LNCAP (cell line): ENCODE results near the gene NAP1L5.

Experiments used
- CTCF ChIP-seq: fragments of 450-650 bp; IDR thresholded peaks from 2 replicates; pipeline ENCODE4 v1.5.1; 2017; ENCODE audit warnings: mild to moderate bottlenecking

NAP1L5 gene

GRCh38 chr4:88731381-88731780, 33.8 kb upstream of the NAP1L5 start:
- no peak for TF ChIP-seq CTCF

- TF ChIP-seq CTCF: no peak
These were observed 33.2 kb upstream of the NAP1L5 start for GRCh38 chr4:88730811-88731210.

DNA sequence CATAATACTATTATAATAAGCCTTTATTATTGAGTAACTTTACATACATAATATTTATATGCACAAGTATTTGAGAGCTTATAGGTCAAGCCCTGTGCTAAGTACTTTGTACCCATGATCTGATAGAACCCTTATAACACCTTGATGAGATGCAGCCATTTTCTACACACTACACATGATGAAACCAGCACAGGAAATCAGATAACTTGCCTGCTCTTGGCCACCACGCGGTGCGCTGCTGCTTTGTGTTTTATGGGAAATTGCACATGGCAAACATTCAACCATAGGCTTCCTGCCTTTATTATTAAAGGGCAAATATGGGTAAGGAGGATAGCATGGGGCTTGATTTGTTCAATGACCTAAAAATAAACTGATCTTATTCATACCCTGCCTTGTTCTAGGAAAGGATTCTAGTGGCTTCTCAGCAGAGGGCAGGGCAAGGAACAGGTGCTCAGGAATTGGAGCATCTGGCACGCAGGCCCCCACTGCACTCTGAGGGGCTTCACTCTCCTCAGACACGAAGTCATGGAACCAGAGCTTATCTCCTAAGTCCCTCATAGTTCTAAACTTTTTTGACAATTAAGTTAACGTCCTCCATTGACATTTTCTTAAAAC, 31.6 kb upstream of the NAP1L5 start:
- no peak for TF ChIP-seq CTCF

GRCh38 chr4:88728146-88728545, 30.5 kb upstream of the NAP1L5 start:
- no peak for TF ChIP-seq CTCF

GRCh38 chr4:88725986-88726385, 28.4 kb upstream of the NAP1L5 start:
- TF ChIP-seq CTCF: no peak

- TF ChIP-seq CTCF: no peak
These were observed 27.5 kb upstream of the NAP1L5 start for GRCh38 chr4:88725143-88725542.

- no peak for TF ChIP-seq CTCF
These were observed 26.8 kb upstream of the NAP1L5 start for GRCh38 chr4:88724406-88724805.

GRCh38 chr4:88722828-88723227, 25.2 kb upstream of the NAP1L5 start:
- TF ChIP-seq CTCF: no peak
